Activated naive CD8-positive, alpha-beta T cell (primary cell): ENCODE data around the gene TCL1B.

Experiments
- H3K27ac Mint-ChIP-seq: one replicate; pipeline ENCODE4 v1.8.0; 2021; ENCODE audit warnings: mixed read lengths
- H3K27me3 Mint-ChIP-seq: one replicate; pipeline ENCODE4 v1.8.0; 2021; ENCODE audit warnings: mixed read lengths
- H3K36me3 Mint-ChIP-seq: one replicate; pipeline ENCODE4 v1.8.0; 2021; ENCODE audit warnings: mixed read lengths
- H3K4me1 Mint-ChIP-seq: one replicate; pipeline ENCODE4 v1.8.0; 2021; ENCODE audit warnings: low read depth, mixed read lengths
- H3K4me3 Mint-ChIP-seq: one replicate; pipeline ENCODE4 v1.8.0; 2021; ENCODE audit warnings: mild to moderate bottlenecking, mixed read lengths
- H3K9me3 Mint-ChIP-seq: one replicate; pipeline ENCODE4 v1.8.0; 2021; ENCODE audit warnings: low read depth, mixed read lengths

The TCL1B gene

GRCh38 chr14:95685978-95686922 is at the start of gene TCL1B:
TCL1B (plus strand) TSS chr14:95686426; CDS start chr14:95686468, 42 bp downstream.
- Mint-ChIP-seq H3K4me1 (no peaks in the 10 kb centered on the region), H3K9me3 (no peaks in the 10 kb centered on the region), H3K4me3 (no peak within 1 kb of the TSS), H3K27ac (no peak within 1 kb of the TSS), H3K27me3 (peaks cover 3% of the 10 kb centered on the region), H3K36me3 (no peaks in the 10 kb centered on the region)

- no peak overlapping the region for H3K4me3 Mint-ChIP-seq
- H3K36me3 Mint-ChIP-seq = no peaks in the 10 kb centered on the region
- no peaks in the 10 kb centered on the region for H3K9me3 Mint-ChIP-seq
- no peak overlapping the region for H3K27ac Mint-ChIP-seq
- no peaks in the 10 kb centered on the region for H3K4me1 Mint-ChIP-seq
- H3K27me3 Mint-ChIP-seq = peaks cover 6% of the 10 kb centered on the region
Measured at GRCh38 chr14:95644981-95645380, 41.2 kb upstream of the TCL1B start.

GRCh38 chr14:95645389-95645996 is 40.7 kb upstream of the TCL1B start:
- Mint-ChIP-seq H3K4me1 (no peaks in the 10 kb centered on the region), H3K9me3 (no peaks in the 10 kb centered on the region), H3K27ac (no peak overlapping the region), H3K4me3 (no peak overlapping the region), H3K27me3 (peaks cover 6% of the 10 kb centered on the region), H3K36me3 (no peaks in the 10 kb centered on the region)

- H3K27me3 Mint-ChIP-seq = peaks cover 6% of the 10 kb centered on the region
- peaks cover 2% of the 10 kb centered on the region for H3K4me1 Mint-ChIP-seq
- no peaks in the 10 kb centered on the region for H3K36me3 Mint-ChIP-seq
- H3K9me3 Mint-ChIP-seq = no peaks in the 10 kb centered on the region
- H3K4me3 Mint-ChIP-seq = no peak overlapping the region
- no peak overlapping the region for H3K27ac Mint-ChIP-seq
Measured at GRCh38 chr14:95647926-95648325, 38.3 kb upstream of the TCL1B start.

- H3K4me1 Mint-ChIP-seq = peaks cover 2% of the 10 kb centered on the region
- no peaks in the 10 kb centered on the region for H3K9me3 Mint-ChIP-seq
- no peaks in the 10 kb centered on the region for H3K36me3 Mint-ChIP-seq
- H3K4me3 Mint-ChIP-seq = no peak overlapping the region
- H3K27me3 Mint-ChIP-seq = peaks cover 6% of the 10 kb centered on the region
- H3K27ac Mint-ChIP-seq = no peak overlapping the region
Measured at GRCh38 chr14:95649230-95649629, 37.0 kb upstream of the TCL1B start.

- H3K9me3 Mint-ChIP-seq = no peaks in the 10 kb centered on the region
Measured at GRCh38 chr14:95651028-95651427, 35.2 kb upstream of the TCL1B start.

GRCh38 chr14:95651821-95652583 is 34.2 kb upstream of the TCL1B start:
- H3K4me3 Mint-ChIP-seq = no peak overlapping the region
- peaks cover 2% of the 10 kb centered on the region for H3K4me1 Mint-ChIP-seq
- no peaks in the 10 kb centered on the region for H3K36me3 Mint-ChIP-seq
- no peaks in the 10 kb centered on the region for H3K9me3 Mint-ChIP-seq
- no peak overlapping the region for H3K27ac Mint-ChIP-seq
- peaks cover 3% of the 10 kb centered on the region for H3K27me3 Mint-ChIP-seq

More at GRCh38 chr14:95651028-95651427, 35.2 kb upstream of the TCL1B start:
- H3K4me3 Mint-ChIP-seq = no peak overlapping the region
- no peak overlapping the region for H3K27ac Mint-ChIP-seq
- peaks cover 2% of the 10 kb centered on the region for H3K4me1 Mint-ChIP-seq
- peaks cover 6% of the 10 kb centered on the region for H3K27me3 Mint-ChIP-seq
- H3K36me3 Mint-ChIP-seq = no peaks in the 10 kb centered on the region

GRCh38 chr14:95652690-95653089 is 33.5 kb upstream of the TCL1B start:
- no peaks in the 10 kb centered on the region for H3K27me3 Mint-ChIP-seq
- no peaks in the 10 kb centered on the region for H3K9me3 Mint-ChIP-seq
- no peak overlapping the region for H3K27ac Mint-ChIP-seq
- H3K36me3 Mint-ChIP-seq = no peaks in the 10 kb centered on the region
- H3K4me3 Mint-ChIP-seq = no peak overlapping the region
- peaks cover 2% of the 10 kb centered on the region for H3K4me1 Mint-ChIP-seq

- peaks cover 4% of the 10 kb centered on the region for H3K27me3 Mint-ChIP-seq
- no peaks in the 10 kb centered on the region for H3K9me3 Mint-ChIP-seq
- H3K27ac Mint-ChIP-seq = no peak overlapping the region
- peaks cover 2% of the 10 kb centered on the region for H3K4me1 Mint-ChIP-seq
- no peak overlapping the region for H3K4me3 Mint-ChIP-seq
- H3K36me3 Mint-ChIP-seq = no peaks in the 10 kb centered on the region
Measured at GRCh38 chr14:95655461-95655860, 30.8 kb upstream of the TCL1B start.

- H3K4me3 Mint-ChIP-seq = no peak overlapping the region
- no peak overlapping the region for H3K27ac Mint-ChIP-seq
- peaks cover 2% of the 10 kb centered on the region for H3K4me1 Mint-ChIP-seq
- no peaks in the 10 kb centered on the region for H3K9me3 Mint-ChIP-seq
- H3K27me3 Mint-ChIP-seq = peaks cover 6% of the 10 kb centered on the region
- no peaks in the 10 kb centered on the region for H3K36me3 Mint-ChIP-seq
Measured at GRCh38 chr14:95656634-95657033, 29.6 kb upstream of the TCL1B start.

GRCh38 chr14:95657454-95657853 is 28.8 kb upstream of the TCL1B start:
- Mint-ChIP-seq H3K4me1 (peaks cover 4% of the 10 kb centered on the region), H3K4me3 (no peak overlapping the region), H3K9me3 (no peaks in the 10 kb centered on the region), H3K27ac (no peak overlapping the region), H3K36me3 (no peaks in the 10 kb centered on the region), H3K27me3 (peaks cover 6% of the 10 kb centered on the region)

GRCh38 chr14:95659293-95659989 is 26.8 kb upstream of the TCL1B start:
- Mint-ChIP-seq H3K36me3 (no peaks in the 10 kb centered on the region), H3K4me1 (peaks cover 7% of the 10 kb centered on the region), H3K9me3 (no peaks in the 10 kb centered on the region), H3K27ac (no peak overlapping the region), H3K27me3 (peaks cover 6% of the 10 kb centered on the region), H3K4me3 (no peak overlapping the region)

GRCh38 chr14:95659990-95660385 is 26.2 kb upstream of the TCL1B start:
- peaks cover 6% of the 10 kb centered on the region for H3K27me3 Mint-ChIP-seq
- H3K9me3 Mint-ChIP-seq = no peaks in the 10 kb centered on the region
- H3K4me3 Mint-ChIP-seq = no peak overlapping the region
- no peaks in the 10 kb centered on the region for H3K36me3 Mint-ChIP-seq
- H3K27ac Mint-ChIP-seq = no peak overlapping the region
- peaks cover 7% of the 10 kb centered on the region for H3K4me1 Mint-ChIP-seq

GRCh38 chr14:95660651-95661515 is 25.3 kb upstream of the TCL1B start:
- Mint-ChIP-seq H3K36me3 (no peaks in the 10 kb centered on the region), H3K27me3 (peaks cover 6% of the 10 kb centered on the region), H3K27ac (no peak overlapping the region), H3K4me1 (peaks cover 7% of the 10 kb centered on the region), H3K9me3 (no peaks in the 10 kb centered on the region), H3K4me3 (no peak overlapping the region)
